Stimulated activated CD4-positive, alpha-beta T cell treated with anti-CD3 and anti-CD28 coated beads, Interleukin-1b, Interleukin-23, amount 100 ng/mL, for 1 hour (primary cell): ENCODE measurements around the gene PCDHA3.
"Not testable (repeated sequence)": the region's sequence is repeated elsewhere in the genome, so short reads cannot be mapped to it uniquely, and the experiment has no call there.

Experiments used
- DNase-seq, 2 donors: peaks; one replicate each; pipeline ENCODE4 v3.0.0-alpha.2; 2020; ENCODE audit warnings: low read depth in 2 of 2

The PCDHA3 gene

GRCh38 chr5:140821375-140822280 lies 20.8 kb downstream of the PCDHA3 start, which contains the start of gene PCDHA5:
Gene PCDHA5 (plus strand): TSS chr5:140821613.
- no peak for DNase-seq

- no peak for DNase-seq
These were observed 21.4 kb downstream of the PCDHA3 start for GRCh38 chr5:140822281-140822629.

GRCh38 chr5:140822969-140823368 lies 22.1 kb downstream of the PCDHA3 start:
- DNase-seq = not testable (repeated sequence)

- no peak for DNase-seq
These were observed 22.6 kb downstream of the PCDHA3 start for GRCh38 chr5:140823475-140823874.

DNA sequence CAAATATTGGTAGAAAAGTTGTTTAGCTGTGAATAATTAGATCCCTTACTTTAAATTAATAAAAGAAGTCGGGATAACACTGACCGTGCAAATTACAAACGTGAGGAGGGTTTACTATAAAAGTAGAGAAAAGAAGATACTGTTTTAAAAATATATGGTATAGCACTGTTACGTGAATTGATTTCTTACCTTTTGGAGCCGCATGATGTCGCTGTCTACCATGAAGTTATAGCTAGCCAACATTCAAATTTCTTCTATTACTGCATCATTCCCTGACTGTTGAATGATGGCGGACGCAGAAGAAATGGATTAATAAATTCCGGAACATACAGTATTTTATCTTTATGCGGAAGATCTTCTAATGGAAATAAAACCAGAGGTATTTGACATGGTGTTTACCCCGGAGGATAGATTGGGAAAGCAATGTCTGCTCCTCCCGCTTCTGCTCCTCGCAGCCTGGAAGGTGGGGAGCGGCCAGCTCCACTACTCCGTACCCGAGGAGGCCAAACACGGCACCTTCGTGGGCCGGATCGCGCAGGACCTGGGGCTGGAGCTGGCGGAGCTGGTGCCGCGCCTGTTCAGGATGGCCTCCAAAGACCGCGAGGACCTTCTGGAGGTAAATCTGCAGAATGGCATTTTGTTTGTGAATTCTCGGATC lies 27.0 kb downstream of the PCDHA3 start, which contains the start of gene PCDHA6:
Gene PCDHA6, plus strand, starts transcription at position 257 of the 658 bp plus-strand sequence. Its CDS starts 132 bp downstream, at position 389.
- no peak for DNase-seq

DNA sequence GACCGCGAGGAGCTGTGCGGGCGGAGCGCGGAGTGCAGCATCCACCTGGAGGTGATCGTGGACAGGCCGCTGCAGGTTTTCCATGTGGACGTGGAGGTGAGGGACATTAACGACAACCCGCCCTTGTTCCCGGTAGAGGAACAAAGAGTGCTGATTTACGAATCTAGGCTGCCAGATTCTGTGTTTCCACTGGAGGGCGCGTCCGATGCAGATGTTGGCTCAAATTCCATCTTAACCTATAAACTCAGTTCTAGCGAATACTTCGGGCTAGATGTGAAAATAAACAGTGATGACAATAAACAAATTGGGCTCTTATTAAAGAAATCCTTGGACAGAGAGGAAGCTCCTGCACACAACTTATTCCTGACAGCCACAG lies 27.5 kb downstream of the PCDHA3 start:
- DNase-seq = no peak

DNA sequence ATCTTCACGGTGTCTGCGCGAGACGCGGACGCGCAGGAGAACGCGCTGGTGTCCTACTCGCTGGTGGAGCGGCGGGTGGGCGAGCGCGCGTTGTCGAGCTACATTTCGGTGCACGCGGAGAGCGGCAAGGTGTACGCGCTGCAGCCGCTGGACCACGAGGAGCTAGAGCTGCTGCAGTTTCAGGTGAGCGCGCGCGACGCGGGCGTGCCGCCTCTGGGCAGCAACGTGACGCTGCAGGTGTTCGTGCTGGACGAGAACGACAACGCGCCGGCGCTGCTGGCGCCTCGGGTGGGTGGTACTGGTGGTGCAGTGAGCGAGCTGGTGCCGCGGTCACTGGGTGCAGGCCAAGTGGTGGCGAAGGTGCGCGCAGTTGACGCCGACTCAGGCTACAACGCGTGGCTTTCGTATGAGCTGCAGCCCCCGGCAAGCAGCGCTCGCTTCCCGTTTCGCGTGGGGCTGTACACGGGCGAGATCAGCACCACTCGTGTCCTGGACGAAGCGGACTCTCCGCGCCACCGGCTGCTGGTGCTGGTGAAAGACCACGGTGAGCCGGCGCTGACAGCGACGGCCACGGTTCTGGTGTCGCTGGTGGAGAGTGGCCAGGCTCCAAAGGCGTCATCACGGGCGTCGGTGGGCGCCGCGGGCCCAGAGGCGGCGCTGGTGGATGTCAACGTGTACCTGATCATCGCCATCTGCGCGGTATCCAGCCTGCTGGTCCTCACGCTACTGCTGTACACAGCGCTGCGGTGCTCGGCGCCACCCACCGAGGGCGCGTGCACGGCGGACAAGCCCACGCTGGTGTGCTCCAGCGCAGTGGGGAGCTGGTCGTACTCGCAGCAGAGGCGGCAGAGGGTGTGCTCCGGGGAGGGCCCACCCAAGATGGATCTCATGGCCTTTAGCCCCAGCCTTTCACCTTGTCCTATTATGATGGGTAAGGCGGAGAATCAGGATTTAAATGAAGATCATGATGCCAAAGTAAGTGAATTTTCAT lies 28.9 kb downstream of the PCDHA3 start:
- not testable (repeated sequence) for DNase-seq

DNA sequence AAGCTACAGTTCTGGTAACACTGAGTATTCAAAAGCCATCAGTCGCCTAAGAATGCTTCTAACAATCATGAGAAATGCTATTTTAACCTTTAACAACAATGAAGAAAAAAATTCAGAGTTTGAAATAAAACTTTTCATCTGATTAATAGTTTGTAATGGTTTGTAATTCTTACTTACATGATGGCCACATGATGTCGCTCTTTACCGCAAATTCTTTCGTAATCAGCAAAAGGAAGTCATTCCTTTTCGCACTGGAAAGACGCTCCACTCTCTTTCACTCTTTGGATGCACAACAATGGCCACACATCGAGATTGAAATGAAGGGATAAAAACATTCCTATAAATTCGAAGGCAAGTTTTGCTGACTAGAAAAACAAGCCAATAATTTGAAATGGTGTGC lies 33.1 kb downstream of the PCDHA3 start, which contains the start of gene PCDHA7:
Gene PCDHA7, plus strand, starts transcription at position 277 of the 400 bp plus-strand sequence. Its CDS starts 115 bp downstream, at position 392.
- no peak for DNase-seq

DNA sequence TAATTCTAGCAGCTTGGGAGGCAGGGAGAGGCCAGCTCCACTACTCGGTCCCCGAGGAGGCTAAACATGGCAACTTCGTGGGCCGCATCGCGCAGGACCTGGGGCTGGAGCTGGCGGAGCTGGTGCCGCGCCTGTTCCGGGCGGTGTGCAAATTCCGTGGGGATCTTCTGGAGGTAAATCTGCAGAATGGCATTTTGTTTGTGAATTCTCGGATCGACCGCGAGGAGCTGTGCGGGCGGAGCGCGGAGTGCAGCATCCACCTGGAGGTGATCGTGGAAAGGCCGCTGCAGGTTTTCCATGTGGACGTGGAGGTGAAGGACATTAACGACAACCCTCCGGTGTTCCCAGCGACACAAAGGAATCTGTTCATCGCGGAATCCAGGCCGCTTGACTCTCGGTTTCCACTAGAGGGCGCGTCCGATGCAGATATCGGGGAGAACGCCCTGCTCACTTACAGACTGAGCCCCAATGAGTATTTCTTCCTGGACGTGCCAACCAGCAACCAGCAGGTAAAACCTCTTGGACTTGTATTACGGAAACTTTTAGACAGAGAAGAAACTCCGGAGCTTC lies 33.7 kb downstream of the PCDHA3 start:
- not testable (repeated sequence) for DNase-seq

GRCh38 chr5:140835622-140836510 lies 35.0 kb downstream of the PCDHA3 start:
- DNase-seq = no peak

- no peak for DNase-seq
These were observed 40.4 kb downstream of the PCDHA3 start, which contains the start of gene PCDHA8 for GRCh38 chr5:140840978-140841962. Gene PCDHA8 (plus strand): TSS chr5:140841187. CDS start chr5:140841322, 135 bp downstream.

- no peak for DNase-seq
These were observed 42.2 kb downstream of the PCDHA3 start for GRCh38 chr5:140842798-140843733.

- not testable (repeated sequence) for DNase-seq
These were observed 47.6 kb downstream of the PCDHA3 start, which contains the start of gene PCDHA9 for GRCh38 chr5:140848139-140849102. Gene PCDHA9 (plus strand): TSS chr5:140848382. CDS start chr5:140848496, 114 bp downstream.

- DNase-seq = not testable (repeated sequence)
These were observed 49.2 kb downstream of the PCDHA3 start for GRCh38 chr5:140849831-140850634.
